BJ (cell line): ENCODE measurements around the gene ESRRG. TPM values are rescaled to one million over a fixed set of nuclear protein-coding genes. Genes with fewer than 3 reads are reported as not detected.

ENCODE experiments used
- CTCF ChIA-PET: fragments of 350-600 bp; formaldehyde crosslinking; extraction: SDS; loops from one replicate; lab custom pipeline; 2021; ENCODE audit warnings: antibody characterized with exemption, inconsistent platforms; lab: Yijun Ruan, JAX
- POLR2A ChIA-PET: fragments of 300-600 bp; sonication (Branson Sonifier 250); formaldehyde crosslinking; extraction: SDS; loops from one replicate; lab custom pipeline; 2021; ENCODE audit warnings: antibody characterized with exemption; lab: Charles Lee
- DNase-seq: peaks from one replicate; pipeline ENCODE4 v3.0.0-alpha.2; 2011; ENCODE audit warnings: low read depth
- H3K27me3 ChIP-seq: 2 replicates; pipeline ENCODE4 v1.6.0; 2011; ENCODE audit warnings: low read length; ENCODE audit not compliant: control insufficient read depth, insufficient read depth
- H3K36me3 ChIP-seq: 2 replicates; pipeline ENCODE4 v1.5.1; 2011; ENCODE audit warnings: low read length; ENCODE audit not compliant: control insufficient read depth, insufficient read depth
- H3K4me3 ChIP-seq: 2 replicates; pipeline ENCODE4 v1.5.1; 2011; ENCODE audit warnings: low read depth, mild to moderate bottlenecking, control low read depth, low read length
- polyA plus RNA-seq: library from polyadenylated mRNA; depleted of rRNA; stranded (reverse); fragments of >200 nt; gene quantifications from 2 replicates; pipeline ENCODE4 v1.2.3, GENCODE V29; 2011
- TF ChIP-seq, protein P1 (sequence below): IDR thresholded peaks from 2 replicates; pipeline ENCODE4 v1.5.1; 2011; ENCODE audit warnings: low read depth, mild to moderate bottlenecking, control low read depth, inconsistent platforms, low read length, moderate library complexity; ENCODE audit not compliant: insufficient read depth

ESRRG gene
- polyA plus RNA-seq, 1 experiment: 0.05 TPM

DNA sequence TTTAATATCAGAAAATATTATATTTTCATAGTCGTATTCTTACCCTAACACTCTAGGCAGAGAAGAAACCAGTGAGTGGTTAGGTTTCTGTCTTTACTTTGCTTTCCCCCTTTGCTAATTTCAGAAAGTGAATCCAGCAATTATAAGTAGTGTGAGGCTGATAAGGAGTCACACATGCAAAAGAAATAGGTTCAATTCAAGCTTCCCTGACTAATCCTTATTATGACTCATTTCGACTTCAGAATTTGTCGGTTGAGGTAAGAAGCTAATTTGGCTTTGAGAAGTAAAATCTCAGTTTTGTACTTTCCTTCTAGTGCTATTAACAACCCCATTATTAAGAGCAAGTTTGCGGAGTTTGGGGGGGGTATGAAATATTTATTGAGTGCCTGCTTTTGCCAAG, 22.4 kb downstream of the ESRRG start:
- no peak for DNase-seq
- no peaks in the 10 kb centered on the region for H3K27me3 ChIP-seq
- ChIA-PET POLR2A (no interaction called here), CTCF (no interaction called here)
- H3K36me3 ChIP-seq: no peaks in the 10 kb centered on the region
- no peak overlapping the region for H3K4me3 ChIP-seq
- TF ChIP-seq, protein P1, sequence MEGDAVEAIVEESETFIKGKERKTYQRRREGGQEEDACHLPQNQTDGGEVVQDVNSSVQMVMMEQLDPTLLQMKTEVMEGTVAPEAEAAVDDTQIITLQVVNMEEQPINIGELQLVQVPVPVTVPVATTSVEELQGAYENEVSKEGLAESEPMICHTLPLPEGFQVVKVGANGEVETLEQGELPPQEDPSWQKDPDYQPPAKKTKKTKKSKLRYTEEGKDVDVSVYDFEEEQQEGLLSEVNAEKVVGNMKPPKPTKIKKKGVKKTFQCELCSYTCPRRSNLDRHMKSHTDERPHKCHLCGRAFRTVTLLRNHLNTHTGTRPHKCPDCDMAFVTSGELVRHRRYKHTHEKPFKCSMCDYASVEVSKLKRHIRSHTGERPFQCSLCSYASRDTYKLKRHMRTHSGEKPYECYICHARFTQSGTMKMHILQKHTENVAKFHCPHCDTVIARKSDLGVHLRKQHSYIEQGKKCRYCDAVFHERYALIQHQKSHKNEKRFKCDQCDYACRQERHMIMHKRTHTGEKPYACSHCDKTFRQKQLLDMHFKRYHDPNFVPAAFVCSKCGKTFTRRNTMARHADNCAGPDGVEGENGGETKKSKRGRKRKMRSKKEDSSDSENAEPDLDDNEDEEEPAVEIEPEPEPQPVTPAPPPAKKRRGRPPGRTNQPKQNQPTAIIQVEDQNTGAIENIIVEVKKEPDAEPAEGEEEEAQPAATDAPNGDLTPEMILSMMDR: no peak

DNA sequence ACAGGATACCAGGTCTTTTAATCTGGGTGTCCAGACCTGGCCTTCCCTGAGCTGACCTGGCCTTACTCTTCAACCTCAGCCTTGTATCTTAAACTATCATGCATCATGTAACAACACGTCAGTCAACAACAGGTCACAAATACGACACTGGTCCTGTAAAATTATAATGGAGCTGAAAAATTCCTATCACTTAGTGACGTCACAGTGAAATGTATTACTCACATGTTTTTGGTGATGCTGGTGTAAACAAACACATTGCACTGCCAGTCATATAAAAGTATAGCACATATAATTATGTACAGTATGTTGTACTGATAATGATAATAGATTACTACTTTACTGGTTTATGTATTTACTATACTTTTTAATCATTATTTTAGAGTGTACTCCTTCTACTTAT, 31.5 kb downstream of the ESRRG start:
- ChIA-PET CTCF (no interaction called here), POLR2A (no interaction called here)
- no peak overlapping the region for H3K4me3 ChIP-seq
- no peak for DNase-seq
- TF ChIP-seq, protein P1: no peak
- H3K27me3 ChIP-seq: no peaks in the 10 kb centered on the region
- H3K36me3 ChIP-seq: no peaks in the 10 kb centered on the region

DNA sequence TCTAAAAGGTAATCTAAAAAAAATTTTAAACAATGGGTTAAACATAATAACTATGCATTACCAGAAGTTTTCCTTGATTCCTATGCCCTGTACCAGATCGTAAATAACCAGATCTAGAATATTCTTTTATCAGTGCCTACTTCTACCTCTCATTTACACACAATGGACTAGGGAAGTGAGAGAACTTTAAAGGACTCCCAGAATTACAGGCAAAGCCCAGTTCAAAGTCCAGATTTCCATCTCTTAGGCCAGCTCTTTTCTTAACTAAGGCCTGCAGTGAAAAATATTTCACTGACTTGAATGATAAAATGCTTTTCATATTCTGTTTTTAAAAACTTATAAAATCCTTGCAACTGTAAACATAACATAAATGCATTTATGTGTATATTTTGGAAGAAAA, 32.6 kb downstream of the ESRRG start:
- POLR2A ChIA-PET: no interaction called here
- DNase-seq: no peak
- CTCF ChIA-PET: interaction anchor here (0.6 kb wide), 1 partner anchor 138 kb away, joined by 4 read pairs; no protein-coding TSS in a partner anchor
- no peak overlapping the region for H3K4me3 ChIP-seq
- TF ChIP-seq, protein P1: no peak
- no peaks in the 10 kb centered on the region for H3K27me3 ChIP-seq
- H3K36me3 ChIP-seq: no peaks in the 10 kb centered on the region

DNA sequence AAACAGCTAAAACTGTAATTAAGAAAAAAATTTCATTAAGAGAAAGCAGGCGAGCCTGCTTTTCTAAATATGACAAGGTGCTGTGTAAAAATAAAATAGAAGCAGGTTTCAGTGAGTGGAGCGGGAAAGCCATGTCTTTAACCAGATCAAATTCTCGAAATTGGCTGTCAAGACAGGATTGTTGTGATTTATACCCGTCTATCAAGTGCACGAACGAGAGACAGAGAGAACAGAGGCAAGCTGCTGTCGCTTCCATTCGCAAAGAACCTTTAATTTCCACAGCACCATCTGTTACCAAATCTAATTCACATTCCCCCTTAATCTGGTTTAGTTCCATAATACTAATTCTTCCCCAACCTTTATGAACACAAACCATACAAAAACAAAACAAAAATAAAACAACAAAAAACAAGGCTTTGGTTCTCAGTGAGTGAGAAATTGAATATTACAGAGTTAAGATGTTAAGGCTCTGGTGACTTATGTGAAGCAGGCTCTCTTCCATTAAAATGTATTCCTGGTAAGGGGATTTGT, 35.0 kb downstream of the ESRRG start:
- ChIA-PET CTCF (no interaction called here), POLR2A (no interaction called here)

DNA sequence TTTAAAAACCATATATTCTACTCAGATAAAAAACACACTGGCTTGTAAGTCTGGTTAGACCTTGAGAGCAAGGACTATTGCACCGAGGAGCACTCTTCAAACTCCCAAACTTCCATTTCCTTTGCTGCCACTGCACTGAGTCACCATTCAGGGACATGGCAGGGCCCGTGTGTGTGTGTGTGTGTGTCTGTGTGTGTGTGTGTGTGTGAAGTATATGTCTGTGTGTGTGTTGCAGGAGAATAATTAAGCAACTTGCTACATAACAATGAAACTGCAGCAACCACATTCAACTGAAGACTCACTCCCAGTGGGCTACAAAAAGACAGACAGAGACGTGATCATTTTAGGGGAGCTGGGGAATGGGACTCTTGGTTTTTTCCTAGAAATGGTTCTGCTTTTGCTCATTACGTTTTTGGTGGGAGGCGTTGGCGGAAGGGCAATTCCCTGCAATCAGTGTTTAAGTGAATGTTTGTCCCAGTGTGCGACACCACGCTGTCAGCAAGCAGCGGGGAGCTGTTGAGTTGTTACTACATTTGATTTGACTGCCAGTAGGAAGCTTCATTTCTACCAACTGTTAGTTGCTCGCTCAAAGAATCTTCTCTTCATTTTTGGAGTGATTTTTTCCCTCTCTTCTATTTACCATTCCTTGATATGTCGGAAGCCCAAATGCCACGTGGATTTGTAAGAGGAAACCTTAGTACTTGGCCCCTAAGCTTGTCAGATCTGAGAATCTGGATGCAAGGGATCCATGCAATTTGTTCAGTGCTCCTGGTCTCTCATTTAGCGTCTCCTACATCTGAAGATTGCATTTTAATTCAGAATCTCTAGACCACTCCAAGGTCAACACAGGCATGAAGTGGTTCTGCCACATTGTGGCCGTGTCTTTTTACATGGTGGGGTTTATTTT, 36.1 kb downstream of the ESRRG start:
- TF ChIP-seq, protein P1: no peak
- Histone ChIP-seq H3K36me3 (no peaks in the 10 kb centered on the region), H3K27me3 (no peaks in the 10 kb centered on the region), H3K4me3 (no peak overlapping the region)
- ChIA-PET POLR2A (no interaction called here), CTCF (no interaction called here)
- DNase-seq: no peak

More for the DNA sequence above, 35.0 kb downstream of the ESRRG start:
- TF ChIP-seq, protein P1: no peak
- H3K4me3 ChIP-seq: no peak overlapping the region
- no peaks in the 10 kb centered on the region for H3K27me3 ChIP-seq
- no peaks in the 10 kb centered on the region for H3K36me3 ChIP-seq
- DNase-seq: no peak
